ENCODE measurements around the gene DEPP1.

- TF ChIP-seq CTCF (IDR thresholded peaks at IDR 0.05; ENCODE audit: low read depth, low read length, poor library complexity, severe bottlenecking) (no peak), EZH2phosphoT487 (IDR thresholded peaks at IDR 0.05; ENCODE audit: borderline replicate concordance, low read length) (no peak)
Measured at GRCh38 chr10:44927352-44927751, 51.3 kb downstream of the DEPP1 start.
